Thyroid gland (tissue), 4 donors: ENCODE data around the gene C1orf87. TPM values are rescaled to one million over a fixed set of nuclear protein-coding genes. Genes with fewer than 3 reads are reported as not detected.
A peak's percentile ranks its signal among the peaks of the same experiment; 100 is the strongest.

ENCODE experiments used
- DNase-seq, 2 donors: peaks; one replicate each; pipeline ENCODE4 v3.0.0-alpha.2; 2019
- H3K27ac ChIP-seq, 3 donors: fragments of 200-600 bp; sonication (generic); 1 replicate in 2 of 3; 2 replicates in 1 of 3; pipeline ENCODE4 v1.5.1; 2016 to 2019; ENCODE audit warnings: mild to moderate bottlenecking in 1 of 3, moderate library complexity in 1 of 3
- H3K27me3 ChIP-seq: fragments of 200-600 bp; sonication (generic); one replicate; pipeline ENCODE4 v1.5.1; 2019
- H3K36me3 ChIP-seq, 2 donors: fragments of 200-600 bp; sonication (generic); one replicate each; pipeline ENCODE4 v1.5.1; 2016 to 2019
- H3K4me1 ChIP-seq, 2 donors: fragments of 200-600 bp; sonication (generic); one replicate each; pipeline ENCODE4 v1.5.1; 2017 to 2019
- H3K4me3 ChIP-seq, 3 donors: fragments of 200-600 bp; sonication (generic); replicated peaks in 1 of 3; 1 replicate in 2 of 3; 2 replicates in 1 of 3; pipeline ENCODE4 v1.5.1; 2016; ENCODE audit warnings: mild to moderate bottlenecking in 1 of 3
- H3K9me3 ChIP-seq: fragments of 200-600 bp; sonication (generic); one replicate; pipeline ENCODE4 v1.5.1; 2017
- POLR2A ChIP-seq, 2 donors: fragments of 450-650 bp; IDR thresholded peaks; one replicate each; pipeline ENCODE4 v1.6.1; 2017; ENCODE audit warnings: antibody characterized with exemption in 2 of 2, mild to moderate bottlenecking in 2 of 2, moderate library complexity in 1 of 2
- WGBS, 2 donors: methylation state at CpG; one replicate each; pipeline ENCODE4 v1.1.5; 2017; 5-methylcytosine and 5-hydroxymethylcytosine counted together
- intact Hi-C: fragments of 100-400 bp; cut with DNase I; formaldehyde crosslinking; loops from one replicate; pipeline ENCODE4 v1.15.1; 2023
- total RNA-seq, 4 donors: library from RNA; depleted of rRNA; stranded (reverse); fragments of >200 nt; gene quantifications; one replicate each; pipeline ENCODE4 v1.2.3, GENCODE V29; 2016
- TF ChIP-seq, protein P1 (sequence below), 6 experiments: fragments of 200-600 bp in 3 of 6; fragments of 450-650 bp in 3 of 6; sonication (generic) in 3 of 6; IDR thresholded peaks; one replicate each; pipeline ENCODE4 v1.5.1; 2016 to 2019; ENCODE audit warnings: antibody characterized with exemption in 6 of 6, mild to moderate bottlenecking in 2 of 6, inconsistent platforms in 1 of 6, moderate library complexity in 1 of 6

C1orf87 gene
- total RNA-seq, 4 donors from 2014 or later = not detected

DNA sequence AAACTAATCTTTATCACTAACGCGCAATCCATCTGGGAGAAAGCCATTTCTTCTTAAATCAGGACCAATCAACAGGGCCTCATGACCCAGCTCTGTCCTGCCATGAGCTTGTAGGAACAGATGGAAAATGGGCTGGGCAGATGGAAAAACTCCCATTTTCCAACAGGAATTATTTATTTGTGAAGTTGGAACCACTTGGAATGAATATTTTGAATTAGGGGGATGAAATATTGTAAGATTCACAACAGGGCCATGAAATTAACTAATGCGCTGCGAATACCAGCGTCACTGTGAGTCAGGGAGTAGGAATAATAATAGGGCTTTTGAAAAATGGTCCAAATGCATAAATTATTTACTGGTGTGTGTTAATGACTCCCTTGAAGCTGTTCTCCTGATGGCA lies 93.9 kb downstream of the C1orf87 start:
- Histone ChIP-seq H3K27me3 (no peaks in the 10 kb centered on the region), H3K27ac (no peak overlapping the region), H3K4me1 (no peaks in the 10 kb centered on the region), H3K36me3 (no peaks in the 10 kb centered on the region), H3K9me3 (no peaks in the 10 kb centered on the region), H3K4me3 (no peak overlapping the region)
- intact Hi-C loops = no loop called here
- no peak for DNase-seq
- no peak for TF ChIP-seq POLR2A (IDR thresholded peaks at IDR 0.05)
- TF ChIP-seq, protein P1, sequence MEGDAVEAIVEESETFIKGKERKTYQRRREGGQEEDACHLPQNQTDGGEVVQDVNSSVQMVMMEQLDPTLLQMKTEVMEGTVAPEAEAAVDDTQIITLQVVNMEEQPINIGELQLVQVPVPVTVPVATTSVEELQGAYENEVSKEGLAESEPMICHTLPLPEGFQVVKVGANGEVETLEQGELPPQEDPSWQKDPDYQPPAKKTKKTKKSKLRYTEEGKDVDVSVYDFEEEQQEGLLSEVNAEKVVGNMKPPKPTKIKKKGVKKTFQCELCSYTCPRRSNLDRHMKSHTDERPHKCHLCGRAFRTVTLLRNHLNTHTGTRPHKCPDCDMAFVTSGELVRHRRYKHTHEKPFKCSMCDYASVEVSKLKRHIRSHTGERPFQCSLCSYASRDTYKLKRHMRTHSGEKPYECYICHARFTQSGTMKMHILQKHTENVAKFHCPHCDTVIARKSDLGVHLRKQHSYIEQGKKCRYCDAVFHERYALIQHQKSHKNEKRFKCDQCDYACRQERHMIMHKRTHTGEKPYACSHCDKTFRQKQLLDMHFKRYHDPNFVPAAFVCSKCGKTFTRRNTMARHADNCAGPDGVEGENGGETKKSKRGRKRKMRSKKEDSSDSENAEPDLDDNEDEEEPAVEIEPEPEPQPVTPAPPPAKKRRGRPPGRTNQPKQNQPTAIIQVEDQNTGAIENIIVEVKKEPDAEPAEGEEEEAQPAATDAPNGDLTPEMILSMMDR (IDR thresholded peaks at IDR 0.05) = no peak
- WGBS, 2 donors = 85 to 93% methylated on average over 5 of the region's 5 CpGs

DNA sequence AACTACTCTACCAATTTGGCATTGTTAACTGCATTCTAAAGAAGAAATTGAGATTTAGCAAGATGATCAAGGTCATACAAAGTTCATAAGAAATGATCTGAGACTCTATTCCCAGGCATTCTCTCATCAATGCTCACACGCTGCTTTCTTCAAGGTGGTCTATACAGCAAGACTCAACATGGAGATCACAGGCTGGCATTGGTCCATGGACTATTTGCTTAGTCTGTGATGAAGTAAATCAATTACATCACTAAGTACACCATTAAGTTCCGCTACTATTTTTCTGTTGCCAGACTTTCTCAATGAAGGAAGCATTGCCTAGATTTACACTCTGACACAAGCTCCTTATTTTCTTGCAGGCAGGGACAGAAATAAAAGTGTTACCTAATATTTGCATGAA lies 95.1 kb downstream of the C1orf87 start:
- no peak for DNase-seq
- H3K4me3 ChIP-seq = no peak overlapping the region
- 87 to 98% methylated on average over 2 of the region's 2 CpGs for WGBS, 2 donors
- no peak overlapping the region for H3K27ac ChIP-seq
- TF ChIP-seq, protein P1 (IDR thresholded peaks at IDR 0.05) = no peak
- TF ChIP-seq POLR2A (IDR thresholded peaks at IDR 0.05) = no peak
- intact Hi-C loops = no loop called here
- no peaks in the 10 kb centered on the region for H3K36me3 ChIP-seq
- H3K27me3 ChIP-seq = no peaks in the 10 kb centered on the region
- H3K4me1 ChIP-seq = no peaks in the 10 kb centered on the region
- H3K9me3 ChIP-seq = no peaks in the 10 kb centered on the region

DNA sequence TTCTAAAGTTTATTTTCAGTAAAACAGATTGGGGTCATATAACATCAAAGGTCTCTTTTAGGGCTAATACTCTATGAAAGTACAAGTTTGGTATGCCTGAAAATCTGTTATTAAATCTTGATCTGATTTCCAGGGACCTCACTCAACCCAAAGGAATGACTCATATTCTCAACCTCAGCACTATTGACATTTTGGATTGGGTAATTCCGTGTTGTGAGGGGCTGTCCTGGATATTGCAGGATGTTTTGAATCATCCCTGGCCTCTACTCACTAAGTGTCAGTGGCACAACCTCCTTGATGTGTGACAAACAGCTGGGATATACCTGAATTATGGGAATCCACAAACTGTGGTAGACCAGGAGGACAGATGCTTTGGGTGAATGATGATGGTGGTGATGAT lies 95.5 kb downstream of the C1orf87 start:
- Histone ChIP-seq H3K9me3 (no peaks in the 10 kb centered on the region), H3K27ac (no peak overlapping the region), H3K36me3 (no peaks in the 10 kb centered on the region), H3K4me1 (no peaks in the 10 kb centered on the region), H3K27me3 (no peaks in the 10 kb centered on the region), H3K4me3 (no peak overlapping the region)
- no peak for DNase-seq
- intact Hi-C loops = no loop called here
- no peak for TF ChIP-seq POLR2A (IDR thresholded peaks at IDR 0.05)
- TF ChIP-seq, protein P1 (IDR thresholded peaks at IDR 0.05) = no peak
- 72 to 86% methylated on average over 1 of the region's 1 CpG for WGBS, 2 donors

DNA sequence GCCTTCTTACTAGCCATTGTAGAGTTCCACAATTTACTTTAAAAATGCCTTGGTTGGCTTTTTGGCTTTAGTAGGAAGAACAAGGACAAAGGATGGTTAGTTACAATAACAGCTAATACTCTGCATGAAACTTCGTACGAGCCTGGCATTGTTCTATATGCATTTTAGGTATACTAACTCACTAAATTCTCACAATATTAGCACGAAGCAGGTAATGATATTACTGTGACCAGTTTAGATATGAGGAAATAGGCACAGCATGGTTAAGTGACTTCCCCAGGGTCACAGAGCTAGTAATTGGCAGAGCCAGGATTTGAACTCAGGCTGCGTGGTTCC lies 96.5 kb downstream of the C1orf87 start:
- WGBS, 2 donors = 82 to 84% methylated on average over 4 of the region's 4 CpGs
- intact Hi-C loops = no loop called here
- H3K36me3 ChIP-seq = no peaks in the 10 kb centered on the region
- no peaks in the 10 kb centered on the region for H3K27me3 ChIP-seq
- no peak for DNase-seq
- H3K27ac ChIP-seq = no peak overlapping the region
- no peak overlapping the region for H3K4me3 ChIP-seq
- no peaks in the 10 kb centered on the region for H3K4me1 ChIP-seq
- no peaks in the 10 kb centered on the region for H3K9me3 ChIP-seq
- TF ChIP-seq POLR2A (IDR thresholded peaks at IDR 0.05) = no peak
- TF ChIP-seq, protein P1 (IDR thresholded peaks at IDR 0.05) = no peak

DNA sequence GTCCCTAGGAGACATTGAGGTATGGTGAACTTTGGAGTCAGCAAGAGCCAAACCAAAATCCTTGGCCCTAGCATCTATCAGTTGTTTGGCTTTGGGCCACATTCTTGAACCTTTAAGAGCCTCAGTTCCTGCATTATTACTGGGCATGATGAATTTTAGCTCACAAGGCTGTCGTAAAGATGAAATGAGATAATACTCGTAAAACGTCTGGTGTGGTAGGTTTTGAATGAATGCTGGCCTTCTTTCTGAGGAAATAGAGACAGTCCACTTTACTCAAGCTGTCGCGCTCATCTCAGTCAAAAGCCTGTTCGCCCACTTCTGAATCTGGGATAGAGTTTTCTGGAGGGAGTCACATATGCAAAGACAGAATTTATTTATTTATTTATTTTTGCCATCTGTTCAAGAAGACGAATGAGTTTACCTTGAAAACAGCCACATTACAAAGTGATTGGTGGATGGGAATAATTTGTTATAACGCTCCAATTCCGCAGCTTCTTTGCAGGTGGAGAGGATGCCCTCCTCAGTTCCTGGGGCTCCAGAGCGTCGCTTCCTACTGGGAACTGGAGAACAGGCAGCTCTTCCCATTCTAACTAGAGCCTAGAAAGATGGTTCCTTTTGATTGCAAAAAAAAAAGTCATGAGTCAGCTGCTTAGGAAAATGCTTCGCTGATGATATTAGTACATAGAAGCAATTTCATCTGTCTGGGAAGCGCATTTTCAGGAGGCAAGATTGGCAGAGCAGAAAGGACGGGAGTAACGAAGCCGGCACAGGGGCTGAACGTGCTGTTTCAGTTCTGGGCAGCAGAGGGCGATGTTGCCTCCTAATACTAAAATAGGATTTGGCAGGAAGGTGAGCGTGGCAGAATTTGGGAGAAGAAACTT lies 97.1 kb downstream of the C1orf87 start:
- H3K4me3 ChIP-seq = no peak overlapping the region
- peak; percentile 55 to 72 for DNase-seq
- no peaks in the 10 kb centered on the region for H3K9me3 ChIP-seq
- H3K36me3 ChIP-seq = no peaks in the 10 kb centered on the region
- TF ChIP-seq POLR2A (IDR thresholded peaks at IDR 0.05) = no peak
- TF ChIP-seq, protein P1 (IDR thresholded peaks at IDR 0.05) = peak; percentile 32 to 91 (median 72)
- H3K4me1 ChIP-seq = peaks cover 3% of the 10 kb centered on the region in 2 donors
- H3K27me3 ChIP-seq = no peaks in the 10 kb centered on the region
- no peak overlapping the region for H3K27ac ChIP-seq
- WGBS, 2 donors = 38 to 44% methylated on average over 19 of the region's 19 CpGs
- intact Hi-C loops = no loop called here
